Liver (tissue), 9 donors: Measurements from ENCODE around the gene ACTL10. TPM values are rescaled to one million over a fixed set of nuclear protein-coding genes. Genes with fewer than 3 reads are reported as not detected.

Source experiments
- DNase-seq: peaks from one replicate; pipeline ENCODE4 v3.0.0-alpha.2; 2017; ENCODE audit warnings: low spot score
- H3K27ac ChIP-seq, 2 donors: one replicate each; pipeline ENCODE4 v1.7.0; 2013; ENCODE audit warnings: inconsistent platforms in 2 of 2, low read length in 2 of 2, control low read depth in 1 of 2, low read depth in 1 of 2, mild to moderate bottlenecking in 1 of 2
- H3K27me3 ChIP-seq, 4 donors: one replicate each; pipeline versions ENCODE4 v1.6.1 to v1.7.0; 2013; ENCODE audit warnings: low read length in 3 of 4, inconsistent platforms in 1 of 4, mild to moderate bottlenecking in 1 of 4, moderate library complexity in 1 of 4; ENCODE audit not compliant: control insufficient read depth in 4 of 4, insufficient read depth in 4 of 4
- H3K36me3 ChIP-seq, 4 donors: one replicate each; pipeline versions ENCODE4 v1.6.1 to v1.7.0; 2013; ENCODE audit warnings: low read length in 3 of 4, mild to moderate bottlenecking in 3 of 4, low read depth in 1 of 4, moderate library complexity in 1 of 4; ENCODE audit not compliant: control insufficient read depth in 4 of 4, insufficient read depth in 3 of 4
- H3K4me1 ChIP-seq, 4 donors: one replicate each; pipeline versions ENCODE4 v1.6.1 to v1.7.0; 2013; ENCODE audit warnings: low read length in 3 of 4, mild to moderate bottlenecking in 3 of 4, moderate library complexity in 1 of 4; ENCODE audit not compliant: control insufficient read depth in 4 of 4, insufficient read depth in 4 of 4
- H3K4me3 ChIP-seq, 3 donors: one replicate each; pipeline versions ENCODE4 v1.6.1 to v1.7.0; 2013; ENCODE audit warnings: low read length in 3 of 3, control low read depth in 1 of 3, low read depth in 1 of 3, mild to moderate bottlenecking in 1 of 3
- H3K9ac ChIP-seq, 2 donors: one replicate each; pipeline ENCODE4 v1.7.0; 2013; ENCODE audit warnings: low read length in 2 of 2, mild to moderate bottlenecking in 2 of 2, moderate library complexity in 2 of 2, control low read depth in 1 of 2, low read depth in 1 of 2
- H3K9me3 ChIP-seq, 4 donors: one replicate each; pipeline versions ENCODE4 v1.6.1 to v1.7.0; 2013; ENCODE audit warnings: low read length in 3 of 4; ENCODE audit not compliant: control insufficient read depth in 4 of 4
- EGR1 ChIP-seq, 2 donors: IDR thresholded peaks; 2 replicates each; pipeline ENCODE4 v1.6.1; 2016 to 2018; ENCODE audit warnings: antibody characterized with exemption in 2 of 2, low read depth in 2 of 2
- FOXA1 ChIP-seq: IDR thresholded peaks from 2 replicates; pipeline ENCODE4 v1.6.1; 2016; ENCODE audit warnings: antibody characterized with exemption
- FOXA2 ChIP-seq: IDR thresholded peaks from 2 replicates; pipeline ENCODE4 v1.6.1; 2016; ENCODE audit warnings: antibody characterized with exemption
- GABPA ChIP-seq, 2 donors: IDR thresholded peaks in 1 of 2; conservative IDR thresholded peaks in 1 of 2; 2 replicates each; pipeline ENCODE4 v1.6.1; 2016; ENCODE audit warnings: antibody characterized with exemption in 2 of 2, mild to moderate bottlenecking in 1 of 2, moderate library complexity in 1 of 2
- HNF4A ChIP-seq, 2 donors: conservative IDR thresholded peaks; 2 replicates each; pipeline ENCODE4 v1.6.1; 2016; ENCODE audit warnings: antibody characterized with exemption in 2 of 2, mild to moderate bottlenecking in 2 of 2
- HNF4G ChIP-seq: IDR thresholded peaks from 2 replicates; pipeline ENCODE4 v1.6.1; 2016; ENCODE audit warnings: antibody characterized with exemption
- JUND ChIP-seq, 2 donors: IDR thresholded peaks; 2 replicates each; pipeline ENCODE4 v1.6.1; 2016; ENCODE audit warnings: antibody characterized with exemption in 2 of 2
- NR2F2 ChIP-seq: IDR thresholded peaks from 2 replicates; pipeline ENCODE4 v1.6.1; 2016; ENCODE audit warnings: antibody characterized with exemption
- RAD21 ChIP-seq, 2 donors: IDR thresholded peaks; 2 replicates each; pipeline ENCODE4 v1.6.1; 2016; ENCODE audit warnings: antibody characterized with exemption in 2 of 2, mild to moderate bottlenecking in 2 of 2
- RXRA ChIP-seq, 2 donors: IDR thresholded peaks; 2 replicates each; pipeline ENCODE4 v1.6.1; 2017 to 2018; ENCODE audit warnings: antibody characterized with exemption in 2 of 2, mild to moderate bottlenecking in 1 of 2
- SP1 ChIP-seq: IDR thresholded peaks from 2 replicates; pipeline ENCODE4 v1.6.1; 2018; ENCODE audit warnings: antibody characterized with exemption, mild to moderate bottlenecking
- TAF1 ChIP-seq: conservative IDR thresholded peaks from 2 replicates; pipeline ENCODE4 v1.6.1; 2016; ENCODE audit warnings: antibody characterized with exemption, mild to moderate bottlenecking
- YY1 ChIP-seq: IDR thresholded peaks from 2 replicates; pipeline ENCODE4 v1.6.1; 2016; ENCODE audit warnings: antibody characterized with exemption, mild to moderate bottlenecking
- WGBS: extraction: QIAGEN DNeasy Blood & Tissue Kit; methylation state at CpG from one replicate; pipeline ENCODE4 v1.1.7; 2013; 5-methylcytosine and 5-hydroxymethylcytosine counted together
- polyA plus RNA-seq, 2 donors: library from polyadenylated mRNA; stranded (reverse) in 1 of 2; unstranded in 1 of 2; fragments of 200-250 nt in 1 of 2; fragments of >200 nt in 1 of 2; fragmentation: Nextera tagmentation in 1 of 2; extraction: Ambion mirVana in 1 of 2; gene quantifications; one replicate each; pipeline versions ENCODE4 v1.2.1 to v1.2.3, GENCODE V29; 2013 to 2015
- total RNA-seq, 2 donors: library from RNA; depleted of rRNA; stranded (reverse); fragments of >200 nt; gene quantifications; one replicate each; pipeline ENCODE4 v1.2.3, GENCODE V29; 2014
- TF ChIP-seq, protein P1 (sequence below): IDR thresholded peaks from 2 replicates; pipeline ENCODE4 v1.6.1; 2016; ENCODE audit warnings: antibody characterized with exemption
- TF ChIP-seq, protein P2 (sequence below): fragments of 150-350 bp; IDR thresholded peaks from 2 replicates; pipeline ENCODE4 v1.5.1; 2017; ENCODE audit warnings: improper control_type of control experiment, low read depth, low read length; ENCODE audit not compliant: missing input control
- TF ChIP-seq, protein P3 (sequence below): IDR thresholded peaks from 2 replicates; pipeline ENCODE4 v1.6.1; 2016; ENCODE audit warnings: antibody characterized with exemption
- TF ChIP-seq, protein P4 (sequence below): IDR thresholded peaks from 2 replicates; pipeline ENCODE4 v1.6.1; 2016; ENCODE audit warnings: antibody characterized with exemption
- TF ChIP-seq, protein P5 (sequence below): IDR thresholded peaks from 2 replicates; pipeline ENCODE4 v1.6.1; 2016; ENCODE audit warnings: antibody characterized with exemption, mild to moderate bottlenecking
- donor health status: healthy.
- donor health status: healthy.
- donor health status: healthy.
- donor health status: healthy.
- donor health status: healthy.

The ACTL10 gene
- total and polyA plus RNA-seq, 4 donors = 0.10 to 0.50 (median 0.35) TPM

DNA sequence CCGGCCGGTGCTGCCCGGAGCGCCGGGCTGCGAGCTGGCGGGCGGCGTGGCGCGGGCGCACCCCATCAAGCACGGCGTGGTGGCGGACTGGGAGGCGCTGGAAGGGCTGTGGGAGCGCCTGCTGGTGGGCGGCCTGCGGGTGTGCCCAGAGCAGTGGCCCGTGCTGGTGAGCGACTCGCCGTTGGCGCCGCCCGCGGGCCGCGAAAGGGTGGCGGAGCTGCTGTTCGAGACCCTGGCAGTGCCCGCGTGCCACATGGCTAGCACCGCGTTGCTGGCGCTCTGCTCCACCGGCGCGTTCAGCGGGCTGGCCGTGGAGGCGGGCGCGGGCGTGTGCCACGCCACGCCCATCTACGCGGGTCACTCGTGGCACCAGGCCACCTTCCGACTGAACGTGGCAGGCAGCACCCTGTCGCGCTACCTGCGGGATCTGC lies 517 bp downstream of the ACTL10 start:
- Histone ChIP-seq H3K9me3 (no peaks in the 10 kb centered on the region), H3K27ac (peak overlapping the region; percentile 70 to 75), H3K4me3 (peak overlapping the region; percentile 49 to 64 (median 56)), H3K9ac (no peak overlapping the region), H3K36me3 (peaks cover 0 to 4% (median 0%) of the 10 kb centered on the region in 4 donors), H3K4me1 (peaks cover 3 to 48% (median 22%) of the 10 kb centered on the region in 4 donors), H3K27me3 (no peaks in the 10 kb centered on the region)
- 26% methylated on average over 55 of the region's 55 CpGs for WGBS
- TF ChIP-seq, protein P1, sequence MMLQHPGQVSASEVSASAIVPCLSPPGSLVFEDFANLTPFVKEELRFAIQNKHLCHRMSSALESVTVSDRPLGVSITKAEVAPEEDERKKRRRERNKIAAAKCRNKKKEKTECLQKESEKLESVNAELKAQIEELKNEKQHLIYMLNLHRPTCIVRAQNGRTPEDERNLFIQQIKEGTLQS = no peak
- TF ChIP-seq RAD21 (IDR thresholded peaks at IDR 0.05) = no peak
- no peak for TF ChIP-seq HNF4A (conservative IDR thresholded peaks at IDR 0.05)
- no peak for TF ChIP-seq RXRA (IDR thresholded peaks at IDR 0.05)
- TF ChIP-seq, protein P2, sequence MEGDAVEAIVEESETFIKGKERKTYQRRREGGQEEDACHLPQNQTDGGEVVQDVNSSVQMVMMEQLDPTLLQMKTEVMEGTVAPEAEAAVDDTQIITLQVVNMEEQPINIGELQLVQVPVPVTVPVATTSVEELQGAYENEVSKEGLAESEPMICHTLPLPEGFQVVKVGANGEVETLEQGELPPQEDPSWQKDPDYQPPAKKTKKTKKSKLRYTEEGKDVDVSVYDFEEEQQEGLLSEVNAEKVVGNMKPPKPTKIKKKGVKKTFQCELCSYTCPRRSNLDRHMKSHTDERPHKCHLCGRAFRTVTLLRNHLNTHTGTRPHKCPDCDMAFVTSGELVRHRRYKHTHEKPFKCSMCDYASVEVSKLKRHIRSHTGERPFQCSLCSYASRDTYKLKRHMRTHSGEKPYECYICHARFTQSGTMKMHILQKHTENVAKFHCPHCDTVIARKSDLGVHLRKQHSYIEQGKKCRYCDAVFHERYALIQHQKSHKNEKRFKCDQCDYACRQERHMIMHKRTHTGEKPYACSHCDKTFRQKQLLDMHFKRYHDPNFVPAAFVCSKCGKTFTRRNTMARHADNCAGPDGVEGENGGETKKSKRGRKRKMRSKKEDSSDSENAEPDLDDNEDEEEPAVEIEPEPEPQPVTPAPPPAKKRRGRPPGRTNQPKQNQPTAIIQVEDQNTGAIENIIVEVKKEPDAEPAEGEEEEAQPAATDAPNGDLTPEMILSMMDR = no peak
- TF ChIP-seq, protein P3, sequence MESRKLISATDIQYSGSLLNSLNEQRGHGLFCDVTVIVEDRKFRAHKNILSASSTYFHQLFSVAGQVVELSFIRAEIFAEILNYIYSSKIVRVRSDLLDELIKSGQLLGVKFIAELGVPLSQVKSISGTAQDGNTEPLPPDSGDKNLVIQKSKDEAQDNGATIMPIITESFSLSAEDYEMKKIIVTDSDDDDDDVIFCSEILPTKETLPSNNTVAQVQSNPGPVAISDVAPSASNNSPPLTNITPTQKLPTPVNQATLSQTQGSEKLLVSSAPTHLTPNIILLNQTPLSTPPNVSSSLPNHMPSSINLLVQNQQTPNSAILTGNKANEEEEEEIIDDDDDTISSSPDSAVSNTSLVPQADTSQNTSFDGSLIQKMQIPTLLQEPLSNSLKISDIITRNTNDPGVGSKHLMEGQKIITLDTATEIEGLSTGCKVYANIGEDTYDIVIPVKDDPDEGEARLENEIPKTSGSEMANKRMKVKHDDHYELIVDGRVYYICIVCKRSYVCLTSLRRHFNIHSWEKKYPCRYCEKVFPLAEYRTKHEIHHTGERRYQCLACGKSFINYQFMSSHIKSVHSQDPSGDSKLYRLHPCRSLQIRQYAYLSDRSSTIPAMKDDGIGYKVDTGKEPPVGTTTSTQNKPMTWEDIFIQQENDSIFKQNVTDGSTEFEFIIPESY = no peak
- no peak for TF ChIP-seq JUND (IDR thresholded peaks at IDR 0.05)
- no peak for TF ChIP-seq TAF1
- no peak for TF ChIP-seq NR2F2
- TF ChIP-seq, protein P4, sequence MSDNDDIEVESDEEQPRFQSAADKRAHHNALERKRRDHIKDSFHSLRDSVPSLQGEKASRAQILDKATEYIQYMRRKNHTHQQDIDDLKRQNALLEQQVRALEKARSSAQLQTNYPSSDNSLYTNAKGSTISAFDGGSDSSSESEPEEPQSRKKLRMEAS = no peak
- TF ChIP-seq EGR1 (IDR thresholded peaks at IDR 0.05; ENCODE audit: low read depth in 2 of 2) = no peak
- no peak for TF ChIP-seq FOXA1
- TF ChIP-seq FOXA2 = no peak
- TF ChIP-seq, protein P5, sequence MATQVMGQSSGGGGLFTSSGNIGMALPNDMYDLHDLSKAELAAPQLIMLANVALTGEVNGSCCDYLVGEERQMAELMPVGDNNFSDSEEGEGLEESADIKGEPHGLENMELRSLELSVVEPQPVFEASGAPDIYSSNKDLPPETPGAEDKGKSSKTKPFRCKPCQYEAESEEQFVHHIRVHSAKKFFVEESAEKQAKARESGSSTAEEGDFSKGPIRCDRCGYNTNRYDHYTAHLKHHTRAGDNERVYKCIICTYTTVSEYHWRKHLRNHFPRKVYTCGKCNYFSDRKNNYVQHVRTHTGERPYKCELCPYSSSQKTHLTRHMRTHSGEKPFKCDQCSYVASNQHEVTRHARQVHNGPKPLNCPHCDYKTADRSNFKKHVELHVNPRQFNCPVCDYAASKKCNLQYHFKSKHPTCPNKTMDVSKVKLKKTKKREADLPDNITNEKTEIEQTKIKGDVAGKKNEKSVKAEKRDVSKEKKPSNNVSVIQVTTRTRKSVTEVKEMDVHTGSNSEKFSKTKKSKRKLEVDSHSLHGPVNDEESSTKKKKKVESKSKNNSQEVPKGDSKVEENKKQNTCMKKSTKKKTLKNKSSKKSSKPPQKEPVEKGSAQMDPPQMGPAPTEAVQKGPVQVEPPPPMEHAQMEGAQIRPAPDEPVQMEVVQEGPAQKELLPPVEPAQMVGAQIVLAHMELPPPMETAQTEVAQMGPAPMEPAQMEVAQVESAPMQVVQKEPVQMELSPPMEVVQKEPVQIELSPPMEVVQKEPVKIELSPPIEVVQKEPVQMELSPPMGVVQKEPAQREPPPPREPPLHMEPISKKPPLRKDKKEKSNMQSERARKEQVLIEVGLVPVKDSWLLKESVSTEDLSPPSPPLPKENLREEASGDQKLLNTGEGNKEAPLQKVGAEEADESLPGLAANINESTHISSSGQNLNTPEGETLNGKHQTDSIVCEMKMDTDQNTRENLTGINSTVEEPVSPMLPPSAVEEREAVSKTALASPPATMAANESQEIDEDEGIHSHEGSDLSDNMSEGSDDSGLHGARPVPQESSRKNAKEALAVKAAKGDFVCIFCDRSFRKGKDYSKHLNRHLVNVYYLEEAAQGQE = no peak
- no peak for TF ChIP-seq YY1
- TF ChIP-seq SP1 = no peak
- TF ChIP-seq GABPA (IDR thresholded peaks at IDR 0.05 in 1 of 2, conservative IDR thresholded peaks at IDR 0.05 in 1 of 2) = no peak
- TF ChIP-seq HNF4G = no peak
- no peak for DNase-seq
